Measurements from ENCODE around the gene GPC4.

Gene GPC4

GRCh38 chrX:133440081-133440796 is 24.9 kb upstream of the GPC4 start:
- ChIA-PET POLR2A (no interaction called here), CTCF (interaction anchor here (0.7 to 1.3 kb wide), 2 partner anchors 13 to 24 kb away, joined by 3 read pairs; no protein-coding TSS in a partner anchor)
- Histone ChIP-seq H3K4me3 (ENCODE audit: low read depth, low read length) (no peak overlapping the region), H3K4me1 (ENCODE audit: control insufficient read depth, insufficient read depth, low read length) (no peaks in the 10 kb centered on the region; the same call in 1 of the 2 replicates), H3K9me3 (ENCODE audit: control insufficient read depth, insufficient read depth, low read depth, low read length) (no peaks in the 10 kb centered on the region), H3K27ac (ENCODE audit: extremely low read depth, low read depth, low read length) (no peak overlapping the region), H3K36me3 (ENCODE audit: control insufficient read depth in 2 of 2, insufficient read depth in 1 of 2, low read length in 2 of 2) (no peaks in the 10 kb centered on the region)
- no peak for TF ChIP-seq ZNF354C (tag by site-specific recombination; IDR thresholded peaks at IDR 0.05; ENCODE audit: borderline replicate concordance, low read depth)
- no peak for TF ChIP-seq ZNF555 (tag by site-specific recombination; conservative IDR thresholded peaks at IDR 0.05)
- TF ChIP-seq ZNF580 (tag by site-specific recombination; IDR thresholded peaks at IDR 0.05) = no peak
- TF ChIP-seq ZNF24 (tag by site-specific recombination; IDR thresholded peaks at IDR 0.05) = no peak
- no peak for TF ChIP-seq RBAK (tag by site-specific recombination; IDR thresholded peaks at IDR 0.05)
- TF ChIP-seq ZIC2 (tag by site-specific recombination; IDR thresholded peaks at IDR 0.05) = no peak
- no peak for TF ChIP-seq MZF1 (tag by site-specific recombination; IDR thresholded peaks at IDR 0.05; ENCODE audit: borderline replicate concordance)
- TF ChIP-seq ZSCAN18 (tag by site-specific recombination; IDR thresholded peaks at IDR 0.05) = no peak
- TF ChIP-seq ZNF239 (tag by site-specific recombination; IDR thresholded peaks at IDR 0.05) = no peak
- TF ChIP-seq ZBTB48 (tag by site-specific recombination; IDR thresholded peaks at IDR 0.05) = no peak
- no peak for TF ChIP-seq ZSCAN5A (tag by site-specific recombination; IDR thresholded peaks at IDR 0.05)
- TF ChIP-seq IKZF3 (tag by site-specific recombination; IDR thresholded peaks at IDR 0.05) = no peak
- no peak for TF ChIP-seq ZNF391 (tag by site-specific recombination; IDR thresholded peaks at IDR 0.05; ENCODE audit: borderline replicate concordance, low read depth)

GRCh38 chrX:133437766-133438165 is 22.5 kb upstream of the GPC4 start:
- ChIA-PET POLR2A (no interaction called here), CTCF (no interaction called here)
- Histone ChIP-seq H3K36me3 (ENCODE audit: control insufficient read depth in 2 of 2, insufficient read depth in 1 of 2, low read length in 2 of 2) (no peaks in the 10 kb centered on the region), H3K9me3 (ENCODE audit: control insufficient read depth, insufficient read depth, low read depth, low read length) (no peaks in the 10 kb centered on the region), H3K27ac (ENCODE audit: extremely low read depth, low read depth, low read length) (no peak overlapping the region), H3K4me3 (ENCODE audit: low read depth, low read length) (no peak overlapping the region), H3K4me1 (ENCODE audit: control insufficient read depth, insufficient read depth, low read length) (no peaks in the 10 kb centered on the region; the same call in 1 of the 2 replicates)
- TF ChIP-seq WT1 (tag by site-specific recombination; IDR thresholded peaks at IDR 0.05) = no peak
- TF ChIP-seq ZNF530 (tag by site-specific recombination; IDR thresholded peaks at IDR 0.05; ENCODE audit: low read depth) = no peak

- POLR2A ChIA-PET = no interaction called here
- CTCF ChIA-PET = no interaction called here
- Histone ChIP-seq H3K4me1 (ENCODE audit: control insufficient read depth, insufficient read depth, low read length) (no peaks in the 10 kb centered on the region; the same call in 1 of the 2 replicates), H3K36me3 (ENCODE audit: control insufficient read depth in 2 of 2, insufficient read depth in 1 of 2, low read length in 2 of 2) (no peaks in the 10 kb centered on the region), H3K4me3 (ENCODE audit: low read depth, low read length) (no peak overlapping the region), H3K27ac (ENCODE audit: extremely low read depth, low read depth, low read length) (no peak overlapping the region), H3K9me3 (ENCODE audit: control insufficient read depth, insufficient read depth, low read depth, low read length) (no peaks in the 10 kb centered on the region)
- TF ChIP-seq ZNF214 (tag by site-specific recombination; IDR thresholded peaks at IDR 0.05; ENCODE audit: borderline replicate concordance) (no peak), HIC1 (tag by site-specific recombination; IDR thresholded peaks at IDR 0.05) (no peak), IKZF3 (tag by site-specific recombination; IDR thresholded peaks at IDR 0.05) (no peak), GLIS1 (tag by site-specific recombination; IDR thresholded peaks at IDR 0.05) (no peak), ZNF157 (tag by site-specific recombination; IDR thresholded peaks at IDR 0.05) (no peak), ZNF423 (tag by site-specific recombination; IDR thresholded peaks at IDR 0.05) (no peak), ZNF202 (tag by site-specific recombination; IDR thresholded peaks at IDR 0.05; ENCODE audit: borderline replicate concordance) (no peak), OVOL3 (tag by site-specific recombination; IDR thresholded peaks at IDR 0.05) (no peak), ZNF677 (tag by site-specific recombination; IDR thresholded peaks at IDR 0.05) (no peak)
These were observed 22.1 kb upstream of the GPC4 start for GRCh38 chrX:133437356-133437755.

All from HEK293 (cell line).